HEK293T (cell line): ENCODE measurements around the gene DIAPH1.

ENCODE experiments used
- BHLHE40 ChIP-seq: fragments of 450-650 bp; IDR thresholded peaks from 2 replicates; pipeline ENCODE4 v1.6.1; 2016; ENCODE audit warnings: mild to moderate bottlenecking, moderate library complexity, borderline replicate concordance
- CTBP1 ChIP-seq: fragments of 450-650 bp; IDR thresholded peaks from 2 replicates; pipeline ENCODE4 v1.6.1; 2016; ENCODE audit warnings: borderline replicate concordance
- FOXA1 ChIP-seq: fragments of 450-650 bp; IDR thresholded peaks from 2 replicates; pipeline ENCODE4 v1.6.1; 2016; ENCODE audit warnings: mild to moderate bottlenecking
- FOXM1 ChIP-seq: fragments of 450-650 bp; IDR thresholded peaks from 2 replicates; pipeline ENCODE4 v1.6.1; 2017; ENCODE audit warnings: mild to moderate bottlenecking, borderline replicate concordance
- HDGF ChIP-seq: fragments of 450-650 bp; IDR thresholded peaks from 2 replicates; pipeline ENCODE4 v1.6.1; 2017; ENCODE audit warnings: antibody characterized with exemption, borderline replicate concordance
- LEF1 ChIP-seq: fragments of 450-650 bp; IDR thresholded peaks from 2 replicates; pipeline ENCODE4 v1.6.1; 2017; ENCODE audit warnings: mild to moderate bottlenecking, borderline replicate concordance
- PKNOX1 ChIP-seq: fragments of 450-650 bp; IDR thresholded peaks from 2 replicates; pipeline ENCODE4 v1.6.1; 2016
- SP1 ChIP-seq: fragments of 450-650 bp; IDR thresholded peaks from 2 replicates; pipeline ENCODE4 v1.6.1; 2017
- SUZ12 ChIP-seq: fragments of 450-650 bp; IDR thresholded peaks from 2 replicates; pipeline ENCODE4 v1.6.1; 2016; ENCODE audit warnings: mild to moderate bottlenecking
- TARDBP ChIP-seq: fragments of 450-650 bp; IDR thresholded peaks from 2 replicates; pipeline ENCODE4 v1.6.1; 2016

- no peak for TF ChIP-seq SP1
- no peak for TF ChIP-seq PKNOX1
- TF ChIP-seq TARDBP: no peak
- TF ChIP-seq HDGF: no peak
- no peak for TF ChIP-seq FOXM1
- no peak for TF ChIP-seq BHLHE40
- TF ChIP-seq LEF1: no peak
- no peak for TF ChIP-seq SUZ12
- TF ChIP-seq FOXA1: no peak
- TF ChIP-seq CTBP1: no peak
These were observed 20.0 kb upstream of the DIAPH1 start for GRCh38 chr5:141638771-141639170.
